Kidney epithelial cell (primary cell): ENCODE measurements around the gene MYO10. TPM values are rescaled to one million over a fixed set of nuclear protein-coding genes. Genes with fewer than 3 reads are reported as not detected.

Source experiments
- DNase-seq: peaks from one replicate; pipeline ENCODE4 v3.0.0-alpha.2; 2010; ENCODE audit warnings: low read depth
- H3K27me3 ChIP-seq: 2 replicates; pipeline ENCODE4 v1.6.0; 2011; ENCODE audit warnings: low read length; ENCODE audit not compliant: control insufficient read depth, insufficient read depth
- H3K36me3 ChIP-seq: 2 replicates; pipeline ENCODE4 v1.5.1; 2011; ENCODE audit warnings: low read length; ENCODE audit not compliant: control insufficient read depth, insufficient read depth
- H3K4me3 ChIP-seq: 2 replicates; pipeline ENCODE4 v1.5.1; 2011; ENCODE audit warnings: low read depth, mild to moderate bottlenecking, control low read depth, low read length
- total RNA-seq: library from RNA; depleted of rRNA; stranded (reverse); fragments of >200 nt; gene quantifications from 2 replicates; pipeline ENCODE4 v1.2.3, GENCODE V29; 2015
- TF ChIP-seq, protein P1 (sequence below): IDR thresholded peaks from 2 replicates; pipeline ENCODE4 v1.5.1; 2011; ENCODE audit warnings: mild to moderate bottlenecking, moderate library complexity, low read length, control low read depth, inconsistent platforms; ENCODE audit not compliant: insufficient read depth, poor library complexity, severe bottlenecking

The MYO10 gene
- total RNA-seq, 1 donor from 2014 or later = 80.3 TPM

DNA sequence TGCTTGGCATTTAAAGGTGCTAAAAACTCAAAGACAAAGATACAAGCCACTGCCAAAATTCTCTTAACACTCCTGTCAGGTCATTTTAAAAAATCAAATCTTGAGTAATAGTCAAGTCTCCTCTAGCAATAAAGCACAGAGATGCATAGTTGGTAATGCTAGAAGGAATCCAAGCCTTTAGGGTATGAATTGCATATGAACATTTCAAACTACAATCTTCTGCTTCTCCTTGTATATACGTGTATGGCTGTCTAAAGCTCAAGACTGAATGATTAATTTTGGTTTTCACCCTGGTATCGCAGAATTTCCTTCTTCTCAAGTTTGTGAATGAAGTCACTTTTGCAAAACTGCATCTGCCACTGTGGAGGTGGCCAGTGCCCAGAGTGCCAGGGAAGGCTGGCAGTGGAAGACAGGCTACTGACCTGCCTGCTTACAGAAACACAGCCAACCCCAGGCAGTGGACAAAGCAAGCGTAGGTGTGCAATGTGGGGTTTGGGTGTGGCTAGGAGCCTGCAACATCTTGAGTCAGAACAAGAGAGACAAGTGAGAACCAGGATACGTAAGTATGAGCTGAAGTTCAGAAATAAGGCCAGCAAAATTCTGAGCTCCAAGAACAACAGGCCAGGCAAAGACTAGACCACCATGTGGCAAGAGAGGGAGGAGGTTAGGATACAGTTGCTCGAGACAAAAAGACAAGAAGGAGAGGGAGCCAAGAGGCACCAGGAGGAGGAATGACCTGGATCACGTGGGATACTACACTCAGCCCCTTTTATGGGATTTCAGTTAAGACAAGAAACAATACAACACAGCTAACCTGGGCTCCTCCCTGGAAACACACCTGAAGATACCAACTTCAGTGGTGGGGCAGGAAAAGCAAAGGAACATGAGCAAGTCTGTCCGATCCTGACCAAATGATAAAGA is 22.6 kb downstream of the MYO10 start:
- no peak for DNase-seq
- TF ChIP-seq, protein P1, sequence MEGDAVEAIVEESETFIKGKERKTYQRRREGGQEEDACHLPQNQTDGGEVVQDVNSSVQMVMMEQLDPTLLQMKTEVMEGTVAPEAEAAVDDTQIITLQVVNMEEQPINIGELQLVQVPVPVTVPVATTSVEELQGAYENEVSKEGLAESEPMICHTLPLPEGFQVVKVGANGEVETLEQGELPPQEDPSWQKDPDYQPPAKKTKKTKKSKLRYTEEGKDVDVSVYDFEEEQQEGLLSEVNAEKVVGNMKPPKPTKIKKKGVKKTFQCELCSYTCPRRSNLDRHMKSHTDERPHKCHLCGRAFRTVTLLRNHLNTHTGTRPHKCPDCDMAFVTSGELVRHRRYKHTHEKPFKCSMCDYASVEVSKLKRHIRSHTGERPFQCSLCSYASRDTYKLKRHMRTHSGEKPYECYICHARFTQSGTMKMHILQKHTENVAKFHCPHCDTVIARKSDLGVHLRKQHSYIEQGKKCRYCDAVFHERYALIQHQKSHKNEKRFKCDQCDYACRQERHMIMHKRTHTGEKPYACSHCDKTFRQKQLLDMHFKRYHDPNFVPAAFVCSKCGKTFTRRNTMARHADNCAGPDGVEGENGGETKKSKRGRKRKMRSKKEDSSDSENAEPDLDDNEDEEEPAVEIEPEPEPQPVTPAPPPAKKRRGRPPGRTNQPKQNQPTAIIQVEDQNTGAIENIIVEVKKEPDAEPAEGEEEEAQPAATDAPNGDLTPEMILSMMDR = no peak
- Histone ChIP-seq H3K36me3 (no peaks in the 10 kb centered on the region), H3K27me3 (no peaks in the 10 kb centered on the region), H3K4me3 (no peak overlapping the region)

DNA sequence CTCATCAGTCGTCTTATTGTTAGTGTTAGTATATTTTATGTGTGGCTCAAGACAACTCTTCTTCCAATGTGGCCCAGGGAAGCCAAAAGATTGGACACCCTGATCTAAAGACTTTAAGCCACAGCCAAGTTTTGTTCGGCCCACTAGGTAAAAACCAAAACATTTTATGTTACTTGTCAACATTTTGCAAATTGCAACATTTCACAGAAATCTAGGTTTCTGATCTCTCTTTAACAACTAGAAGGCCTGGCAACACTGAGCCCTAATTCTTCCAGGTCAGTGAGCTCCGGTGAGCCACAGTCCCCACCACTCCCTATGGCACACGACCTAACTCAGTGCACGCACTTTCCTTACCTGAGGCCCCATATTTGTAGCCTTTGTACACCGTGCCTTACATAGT is 24.0 kb downstream of the MYO10 start:
- TF ChIP-seq, protein P1 = no peak

DNA sequence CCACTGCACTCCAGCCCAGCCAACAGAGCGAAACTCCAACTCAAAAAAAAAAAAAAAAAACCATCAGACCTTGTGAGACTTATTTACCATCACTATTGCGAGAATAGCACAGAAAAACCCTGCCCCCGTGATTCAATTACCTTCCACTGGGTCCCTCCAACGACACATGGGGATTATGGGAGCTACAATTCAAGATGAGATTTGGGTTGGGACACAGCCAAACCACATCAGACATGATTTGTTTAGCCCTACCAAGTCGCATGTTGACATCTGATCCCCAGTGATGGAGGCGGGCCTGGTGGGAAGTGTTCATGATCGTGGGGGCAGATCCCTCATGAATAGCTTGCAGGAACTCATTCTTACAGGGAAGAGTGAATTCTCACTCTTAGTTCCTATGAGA is 26.6 kb downstream of the MYO10 start:
- no peak for DNase-seq
- H3K27me3 ChIP-seq = no peaks in the 10 kb centered on the region
- TF ChIP-seq, protein P1 = no peak
- H3K4me3 ChIP-seq = no peak overlapping the region
- no peaks in the 10 kb centered on the region for H3K36me3 ChIP-seq

More for the DNA sequence above, 24.0 kb downstream of the MYO10 start:
- Histone ChIP-seq H3K4me3 (no peak overlapping the region), H3K36me3 (no peaks in the 10 kb centered on the region), H3K27me3 (no peaks in the 10 kb centered on the region)
- no peak for DNase-seq

DNA sequence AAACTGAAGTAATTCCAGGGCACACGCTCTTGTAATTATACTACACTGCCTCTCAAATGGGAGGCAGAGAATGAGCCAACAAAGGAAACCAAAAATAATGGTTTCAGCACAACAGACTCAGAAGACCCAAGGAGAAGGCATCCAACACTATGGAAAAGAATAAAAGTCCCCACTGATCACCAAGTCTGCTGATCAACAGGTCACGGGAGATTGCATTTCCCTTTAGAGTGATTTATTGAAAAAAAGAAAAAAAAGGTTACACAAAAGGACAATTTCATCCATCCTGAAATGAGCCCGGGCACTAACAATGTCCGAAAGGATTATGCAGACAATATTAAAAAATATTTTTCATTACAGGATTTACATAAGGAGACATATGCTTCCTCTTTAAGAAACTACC is 28.8 kb downstream of the MYO10 start:
- H3K36me3 ChIP-seq = no peaks in the 10 kb centered on the region
- no peak overlapping the region for H3K4me3 ChIP-seq
- TF ChIP-seq, protein P1 = no peak
- no peaks in the 10 kb centered on the region for H3K27me3 ChIP-seq
- no peak for DNase-seq

DNA sequence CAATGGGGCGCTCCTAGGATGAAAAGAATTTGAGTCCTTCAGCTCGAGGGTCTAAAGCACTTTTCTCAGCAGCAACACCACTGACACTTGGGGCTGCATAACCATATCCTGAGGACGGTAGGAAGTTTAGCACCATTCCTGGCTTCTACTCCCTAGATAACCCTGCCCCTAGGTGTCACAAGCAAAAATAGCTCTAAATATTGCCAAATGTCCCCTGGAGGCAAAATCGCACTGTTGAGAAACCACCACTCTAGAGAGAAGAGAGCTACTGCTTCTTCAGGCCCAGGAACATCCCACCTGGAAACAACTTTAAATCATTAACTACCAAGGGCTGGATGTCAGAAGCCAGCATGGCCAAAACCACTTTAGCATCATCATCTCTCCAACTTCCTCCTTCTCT is 29.8 kb downstream of the MYO10 start:
- DNase-seq = no peak
- Histone ChIP-seq H3K36me3 (no peaks in the 10 kb centered on the region), H3K4me3 (no peak overlapping the region), H3K27me3 (no peaks in the 10 kb centered on the region)
- TF ChIP-seq, protein P1 = no peak
